K562 (cell line): Measurements from ENCODE around the gene ACP4. TPM values are rescaled to one million over a fixed set of nuclear protein-coding genes. Genes with fewer than 3 reads are reported as not detected.

Experiments
- ATF1 ChIP-seq, 2 experiments: fragments of 450-650 bp in 1 of 2; IDR thresholded peaks; 2 replicates each; pipeline ENCODE4 v1.6.1; 2016; ENCODE audit warnings: missing compliant biosample characterization in 1 of 2, missing genetic modification characterization in 1 of 2
- CCNT2 ChIP-seq: IDR thresholded peaks from 2 replicates; pipeline ENCODE4 v1.6.1; 2011; ENCODE audit warnings: borderline replicate concordance, low read depth, mild to moderate bottlenecking, moderate library complexity, mixed read lengths, low read length; ENCODE audit not compliant: insufficient read length; ENCODE audit errors: extremely low read depth
- CREM ChIP-seq: IDR thresholded peaks from 2 replicates; pipeline ENCODE4 v1.6.1; 2014; ENCODE audit warnings: antibody characterized with exemption, low read depth
- ESRRB ChIP-seq: fragments of 250-450 bp; sonication (Bioruptor Pico); IDR thresholded peaks from 2 replicates; pipeline ENCODE4 v1.5.0; 2020; ENCODE audit warnings: mild to moderate bottlenecking, moderate library complexity, borderline replicate concordance
- GATAD2A ChIP-seq: fragments of 450-650 bp; IDR thresholded peaks from 2 replicates; pipeline ENCODE4 v1.6.1; 2017
- HNRNPK ChIP-seq: fragments of 200-400 bp; formaldehyde crosslinking; IDR thresholded peaks from one replicate; pipeline ENCODE4 v1.6.1; 2018; ENCODE audit warnings: mild to moderate bottlenecking, low read depth, low read length; ENCODE audit not compliant: poor library complexity, severe bottlenecking
- KDM5B ChIP-seq: fragments of 200-600 bp; sonication (generic); IDR thresholded peaks from 2 replicates; pipeline ENCODE4 v1.6.1; 2012; ENCODE audit warnings: low read depth, mild to moderate bottlenecking, moderate library complexity, low read length, control low read depth, inconsistent platforms; ENCODE audit not compliant: insufficient replicate concordance
- MEIS2 ChIP-seq: fragments of 450-650 bp; IDR thresholded peaks from 2 replicates; pipeline ENCODE4 v1.6.1; 2014; ENCODE audit warnings: mild to moderate bottlenecking; ENCODE audit not compliant: partially characterized antibody
- POLR2A ChIP-seq: fragments of 450-650 bp; conservative IDR thresholded peaks from 2 replicates; pipeline ENCODE4 v1.6.1; 2016
- SMAD4 ChIP-seq: fragments of 250-450 bp; sonication (Bioruptor Pico); conservative IDR thresholded peaks from 2 replicates; pipeline ENCODE4 v1.8.0; 2021; ENCODE audit warnings: inconsistent platforms, mild to moderate bottlenecking, moderate library complexity
- SMARCB1 ChIP-seq: IDR thresholded peaks from 2 replicates; pipeline ENCODE4 v1.6.1; 2011; ENCODE audit warnings: improper control_type of control experiment, low read depth; ENCODE audit not compliant: insufficient read length
- ZNF146 ChIP-seq: IDR thresholded peaks from one replicate; pipeline ENCODE4 v1.6.1; 2018; ENCODE audit warnings: missing compliant biosample characterization; ENCODE audit not compliant: unreplicated experiment
- ZNF263 ChIP-seq: sonication (generic); formaldehyde crosslinking; IDR thresholded peaks from 2 replicates; pipeline ENCODE4 v1.8.0; 2022; ENCODE audit warnings: mild to moderate bottlenecking, missing genetic modification reagents, borderline replicate concordance
- ZNF274 ChIP-seq: IDR thresholded peaks from 2 replicates; pipeline ENCODE4 v1.6.1; 2011; ENCODE audit warnings: low read depth, mild to moderate bottlenecking, low read length, moderate library complexity, borderline replicate concordance
- ZNF384 ChIP-seq: IDR thresholded peaks from 2 replicates; pipeline ENCODE4 v1.6.1; 2012; ENCODE audit warnings: low read depth, low read length, improper control_type of control experiment
- polyA plus RNA-seq, 8 experiments: library from polyadenylated mRNA; depleted of rRNA in 4 of 8; stranded (reverse) in 5 of 8; unstranded in 3 of 8; fragments of >200 nt; fragmentation: Nextera tagmentation in 2 of 8; fragmentation: Illumina TruSeq in 1 of 8; extraction: Ambion mirVana in 2 of 8; extraction: Trizol in 1 of 8; gene quantifications; 2 replicates each; pipeline versions ENCODE4 v1.2.1 to v1.2.3, GENCODE V29; 2011 to 2014; ENCODE audit warnings: inconsistent platforms in 1 of 8, missing spikeins in 1 of 8
- total RNA-seq, 7 experiments: library from RNA; depleted of rRNA in 6 of 7; stranded (reverse); fragments of >200 nt in 6 of 7; fragmentation: Illumina TruSeq in 2 of 7; extraction: Trizol in 2 of 7; gene quantifications; 2 replicates each; pipeline versions ENCODE4 v1.2.1 to v1.2.3, GENCODE V29; 2011 to 2021; ENCODE audit warnings: low replicate concordance in 1 of 7
- TF ChIP-seq, protein P1 (sequence below): sonication (generic); IDR thresholded peaks from 2 replicates; pipeline ENCODE4 v1.6.1; 2016
- TF ChIP-seq, protein P2 (sequence below): sonication (generic); formaldehyde crosslinking; IDR thresholded peaks from 2 replicates; pipeline ENCODE4 v1.8.0; 2022; ENCODE audit warnings: missing genetic modification reagents, mild to moderate bottlenecking, moderate library complexity, borderline replicate concordance
- TF ChIP-seq, protein P3 (sequence below): fragments of 450-650 bp; IDR thresholded peaks from 2 replicates; pipeline ENCODE4 v1.6.1; 2016; ENCODE audit warnings: borderline replicate concordance
- TF ChIP-seq, protein P4 (sequence below): IDR thresholded peaks from 2 replicates; pipeline ENCODE4 v1.6.1; 2011; ENCODE audit not compliant: insufficient read length; ENCODE audit errors: extremely low read depth
- TF ChIP-seq, protein P5 (sequence below): fragments of 450-650 bp; IDR thresholded peaks from 2 replicates; pipeline ENCODE4 v1.6.1; 2016

The ACP4 gene
- total and polyA plus RNA-seq, 9 of the 15 experiments (the other 6 are each of a cell fraction or from before 2014, with no cell fraction given), result not detected

DNA sequence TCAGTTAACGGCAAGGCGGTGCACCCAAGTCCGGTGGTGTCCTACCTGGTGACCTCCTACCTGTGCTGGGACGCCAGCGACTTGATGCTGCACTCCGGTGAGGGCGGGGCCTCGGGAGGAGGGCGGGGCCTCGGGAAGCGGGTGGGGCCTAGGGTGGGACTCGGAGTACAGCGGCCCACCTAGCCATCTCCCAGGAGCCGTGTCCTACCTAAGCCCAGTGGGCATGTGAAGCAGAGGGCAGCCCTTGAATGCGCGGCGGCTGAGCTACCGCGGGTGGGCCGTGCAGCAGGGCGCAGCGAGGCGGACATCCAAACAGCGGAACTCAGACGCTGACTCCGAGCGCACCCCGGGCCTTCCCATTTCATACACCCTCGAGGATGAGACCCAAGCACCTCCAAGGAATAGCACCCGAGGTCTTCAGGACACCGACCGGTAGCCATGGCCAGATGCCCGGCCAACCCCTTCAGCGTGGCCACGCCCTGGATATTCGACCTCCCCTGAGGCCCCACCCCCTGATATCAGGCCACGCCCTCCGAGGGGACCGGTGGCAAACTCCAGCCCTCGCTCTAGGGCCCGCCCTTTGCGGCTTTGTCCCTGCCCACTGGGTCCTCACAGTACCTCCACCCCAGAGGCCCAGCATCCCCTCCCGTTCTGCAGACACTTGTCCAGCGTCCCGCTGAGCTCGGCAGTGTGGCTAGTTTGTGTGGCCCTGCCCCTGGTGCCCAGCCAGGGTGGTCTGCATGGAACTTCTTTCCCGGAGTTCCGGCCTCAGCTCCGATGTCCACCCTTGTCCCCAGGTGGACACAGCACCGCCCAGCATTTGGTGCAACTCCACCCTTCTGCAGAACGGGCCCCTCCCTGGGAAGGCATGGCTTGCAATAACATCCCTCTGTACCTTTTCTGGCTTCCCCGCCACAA is 28.0 kb downstream of the ACP4 start (continued):
- TF ChIP-seq HNRNPK, result no peak
- no peak for TF ChIP-seq MEIS2
- no peak for TF ChIP-seq CREM
- TF ChIP-seq ZNF274, result no peak
- no peak for TF ChIP-seq CCNT2
- TF ChIP-seq ATF1 (CRISPR knock-in tag; IDR thresholded peaks at IDR 0.05), result no peak
- TF ChIP-seq ATF1 (tag; IDR thresholded peaks at IDR 0.05), result 0 out of 2 replicates have a peak, but pooled peaks have one; percentile 17
- TF ChIP-seq KDM5B, result no peak
- no peak for TF ChIP-seq GATAD2A
- 0 out of 2 replicates have a peak, but pooled peaks have one; percentile 32 for TF ChIP-seq POLR2A
- TF ChIP-seq ESRRB, result no peak
- TF ChIP-seq, protein P1, sequence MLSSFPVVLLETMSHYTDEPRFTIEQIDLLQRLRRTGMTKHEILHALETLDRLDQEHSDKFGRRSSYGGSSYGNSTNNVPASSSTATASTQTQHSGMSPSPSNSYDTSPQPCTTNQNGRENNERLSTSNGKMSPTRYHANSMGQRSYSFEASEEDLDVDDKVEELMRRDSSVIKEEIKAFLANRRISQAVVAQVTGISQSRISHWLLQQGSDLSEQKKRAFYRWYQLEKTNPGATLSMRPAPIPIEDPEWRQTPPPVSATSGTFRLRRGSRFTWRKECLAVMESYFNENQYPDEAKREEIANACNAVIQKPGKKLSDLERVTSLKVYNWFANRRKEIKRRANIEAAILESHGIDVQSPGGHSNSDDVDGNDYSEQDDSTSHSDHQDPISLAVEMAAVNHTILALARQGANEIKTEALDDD, result no peak
- TF ChIP-seq, protein P2, sequence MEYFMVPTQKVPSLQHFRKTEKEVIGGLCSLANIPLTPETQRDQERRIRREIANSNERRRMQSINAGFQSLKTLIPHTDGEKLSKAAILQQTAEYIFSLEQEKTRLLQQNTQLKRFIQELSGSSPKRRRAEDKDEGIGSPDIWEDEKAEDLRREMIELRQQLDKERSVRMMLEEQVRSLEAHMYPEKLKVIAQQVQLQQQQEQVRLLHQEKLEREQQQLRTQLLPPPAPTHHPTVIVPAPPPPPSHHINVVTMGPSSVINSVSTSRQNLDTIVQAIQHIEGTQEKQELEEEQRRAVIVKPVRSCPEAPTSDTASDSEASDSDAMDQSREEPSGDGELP (CRISPR knock-in tag), result peak; percentile 41; the same call in 1 of the 2 replicates
- TF ChIP-seq, protein P3, sequence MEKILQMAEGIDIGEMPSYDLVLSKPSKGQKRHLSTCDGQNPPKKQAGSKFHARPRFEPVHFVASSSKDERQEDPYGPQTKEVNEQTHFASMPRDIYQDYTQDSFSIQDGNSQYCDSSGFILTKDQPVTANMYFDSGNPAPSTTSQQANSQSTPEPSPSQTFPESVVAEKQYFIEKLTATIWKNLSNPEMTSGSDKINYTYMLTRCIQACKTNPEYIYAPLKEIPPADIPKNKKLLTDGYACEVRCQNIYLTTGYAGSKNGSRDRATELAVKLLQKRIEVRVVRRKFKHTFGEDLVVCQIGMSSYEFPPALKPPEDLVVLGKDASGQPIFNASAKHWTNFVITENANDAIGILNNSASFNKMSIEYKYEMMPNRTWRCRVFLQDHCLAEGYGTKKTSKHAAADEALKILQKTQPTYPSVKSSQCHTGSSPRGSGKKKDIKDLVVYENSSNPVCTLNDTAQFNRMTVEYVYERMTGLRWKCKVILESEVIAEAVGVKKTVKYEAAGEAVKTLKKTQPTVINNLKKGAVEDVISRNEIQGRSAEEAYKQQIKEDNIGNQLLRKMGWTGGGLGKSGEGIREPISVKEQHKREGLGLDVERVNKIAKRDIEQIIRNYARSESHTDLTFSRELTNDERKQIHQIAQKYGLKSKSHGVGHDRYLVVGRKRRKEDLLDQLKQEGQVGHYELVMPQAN, result no peak
- TF ChIP-seq ZNF263, result peak; percentile 7; the same call in 1 of the 2 replicates
- TF ChIP-seq SMAD4 (CRISPR knock-in tag), result no peak
- TF ChIP-seq ZNF384, result no peak
- TF ChIP-seq, protein P4, sequence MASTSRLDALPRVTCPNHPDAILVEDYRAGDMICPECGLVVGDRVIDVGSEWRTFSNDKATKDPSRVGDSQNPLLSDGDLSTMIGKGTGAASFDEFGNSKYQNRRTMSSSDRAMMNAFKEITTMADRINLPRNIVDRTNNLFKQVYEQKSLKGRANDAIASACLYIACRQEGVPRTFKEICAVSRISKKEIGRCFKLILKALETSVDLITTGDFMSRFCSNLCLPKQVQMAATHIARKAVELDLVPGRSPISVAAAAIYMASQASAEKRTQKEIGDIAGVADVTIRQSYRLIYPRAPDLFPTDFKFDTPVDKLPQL, result no peak
- TF ChIP-seq, protein P5, sequence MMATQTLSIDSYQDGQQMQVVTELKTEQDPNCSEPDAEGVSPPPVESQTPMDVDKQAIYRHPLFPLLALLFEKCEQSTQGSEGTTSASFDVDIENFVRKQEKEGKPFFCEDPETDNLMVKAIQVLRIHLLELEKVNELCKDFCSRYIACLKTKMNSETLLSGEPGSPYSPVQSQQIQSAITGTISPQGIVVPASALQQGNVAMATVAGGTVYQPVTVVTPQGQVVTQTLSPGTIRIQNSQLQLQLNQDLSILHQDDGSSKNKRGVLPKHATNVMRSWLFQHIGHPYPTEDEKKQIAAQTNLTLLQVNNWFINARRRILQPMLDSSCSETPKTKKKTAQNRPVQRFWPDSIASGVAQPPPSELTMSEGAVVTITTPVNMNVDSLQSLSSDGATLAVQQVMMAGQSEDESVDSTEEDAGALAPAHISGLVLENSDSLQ, result no peak
- no peak for TF ChIP-seq SMARCB1
- TF ChIP-seq ZNF146 (CRISPR knock-in tag), result no peak
